ENCODE measurements around the gene PITX3. TPM values are rescaled to one million over a fixed set of nuclear protein-coding genes. Genes with fewer than 3 reads are reported as not detected.
A peak's percentile ranks its signal among the peaks of the same experiment; 100 is the strongest.

Gene PITX3
- total and polyA plus RNA-seq, 10 of the 15 experiments (the other 5 are each of a cell fraction or from before 2014, with no cell fraction given): not detected

GRCh38 chr10:102220612-102221011 lies 20.7 kb downstream of the PITX3 start (continued):
- TF ChIP-seq ATF2 (IDR thresholded peaks at IDR 0.05; ENCODE audit: low read length) (no peak), JUNB (IDR thresholded peaks at IDR 0.05) (no peak), MTA2 (IDR thresholded peaks at IDR 0.05; ENCODE audit: low read depth) (no peak), E4F1 (IDR thresholded peaks at IDR 0.05; ENCODE audit: borderline replicate concordance, partially characterized antibody) (no peak)

GRCh38 chr10:102219370-102219769 lies 21.9 kb downstream of the PITX3 start:
- CTCF ChIA-PET: interaction anchor here (1.1 to 4.9 kb wide), 7 partner anchors 11 to 260 kb away, joined by 3 to 51 read pairs (median 8); no protein-coding TSS in a partner anchor
- H3K4me1 ChIP-seq (ENCODE audit: control insufficient read depth, insufficient read depth, low read length): no peaks in the 10 kb centered on the region
- DNase-seq (ENCODE audit: low read depth, low spot score) (no peak), ATAC-seq (no peak), FAIRE-seq (no peak)
- H4K20me1 ChIP-seq (ENCODE audit: control insufficient read depth, insufficient read depth): no peaks in the 10 kb centered on the region
- in situ Hi-C loops (cut with MboI) (no loop called here), intact Hi-C loops (cut with micrococcal nuclease; ENCODE audit: unreplicated experiment) (no loop called here)
- WGBS (ENCODE audit: insufficient coverage, insufficient replicate concordance, low lambda C conversion rate, missing lambda C conversion rate): 27% methylated on average over 5 of the region's 5 CpGs
- H3K79me2 ChIP-seq (ENCODE audit: control insufficient read depth, insufficient read depth, low read length): no peaks in the 10 kb centered on the region
- POLR2A ChIA-PET: interaction anchor here (0.8 kb wide), 1 partner anchor 30 kb away, joined by 5 read pairs; no protein-coding TSS in a partner anchor
- no peaks in the 10 kb centered on the region for H3K9me3 ChIP-seq (replicated peaks; ENCODE audit: control insufficient read depth, insufficient read depth, low read length)
- no peak overlapping the region for H3K9ac ChIP-seq (ENCODE audit: control insufficient read depth, insufficient read depth, low read length)
- H3K27me3 ChIP-seq (replicated peaks in 1 of 2; ENCODE audit: control insufficient read depth in 2 of 2, insufficient read depth in 2 of 2, low read length in 1 of 2): no peaks in the 10 kb centered on the region
- no peak overlapping the region for H2AFZ ChIP-seq (ENCODE audit: control insufficient read depth, low read depth, low read length)
- no peak overlapping the region for H3K4me2 ChIP-seq (ENCODE audit: control insufficient read depth, insufficient read depth)
- no peak overlapping the region for H3K4me3 ChIP-seq
- H3K27ac ChIP-seq (ENCODE audit: control insufficient read depth, insufficient read depth): no peak overlapping the region
- SMC1A ChIA-PET (ENCODE audit: uncharacterized antibody, unreplicated experiment): interaction anchor here (0.8 to 3.2 kb wide), 5 partner anchors 11 to 375 kb away, joined by 3 to 19 read pairs (median 3); no protein-coding TSS in a partner anchor
- BruUV-seq (replicated peaks): no TSS peak
- no peaks in the 10 kb centered on the region for H3K36me3 ChIP-seq (ENCODE audit: control insufficient read depth in 2 of 2, insufficient read depth in 2 of 2, low read length in 1 of 2)
- RAD21 ChIA-PET (ENCODE audit: unreplicated experiment): interaction anchor here (0.8 to 4.2 kb wide), 3 partner anchors 11 to 179 kb away, joined by 3 to 25 read pairs (median 3); no protein-coding TSS in a partner anchor
- no peak for TF ChIP-seq JUND (IDR thresholded peaks at IDR 0.05; ENCODE audit: low read depth, low read length)
- TF ChIP-seq SMC3 (IDR thresholded peaks at IDR 0.05; ENCODE audit: borderline replicate concordance, low read length): no peak
- TF ChIP-seq USF2 (IDR thresholded peaks at IDR 0.05; ENCODE audit: borderline replicate concordance, low read depth, low read length): no peak
- TF ChIP-seq TCF12 (IDR thresholded peaks at IDR 0.05; ENCODE audit: low read depth, low read length): no peak
- TF ChIP-seq ZNF687 (IDR thresholded peaks at IDR 0.05): no peak
- peak; percentile 29; the same call in 1 of the 2 replicates for TF ChIP-seq PKNOX1 (IDR thresholded peaks at IDR 0.05)
- no peak for TF ChIP-seq ASH2L (IDR thresholded peaks at IDR 0.05; ENCODE audit: borderline replicate concordance, low read depth)
- peak in 1 of 2 experiments; percentile 14; a peak in 1 of 4 replicates for TF ChIP-seq BHLHE40 (IDR thresholded peaks at IDR 0.05; ENCODE audit: borderline replicate concordance in 1 of 2, low read depth in 2 of 2, low read length in 1 of 2)

All from GM12878 (cell line).